GM23338 (cell line): Measurements from ENCODE around the gene CACNA2D3. TPM values are rescaled to one million over a fixed set of nuclear protein-coding genes. Genes with fewer than 3 reads are reported as not detected.

ENCODE experiments used
- ATAC-seq: fragments of 200-7000 bp; cut with Tn5 transposase; 3 replicates; pipeline ENCODE4 v1.9.1; 2020
- DNase-seq: peaks from one replicate; pipeline ENCODE4 v3.0.0-alpha.2; 2015; ENCODE audit warnings: low spot score
- H2AFZ ChIP-seq: fragments of 200-600 bp; sonication (generic); 2 replicates; pipeline ENCODE4 v1.8.0; 2016; ENCODE audit warnings: antibody characterized with exemption, mild to moderate bottlenecking, moderate library complexity
- H3F3A ChIP-seq: fragments of 200-600 bp; sonication (generic); replicated peaks from 2 replicates; pipeline ENCODE4 v1.8.0; 2017; ENCODE audit warnings: antibody characterized with exemption, mixed run types, low read depth
- H3K27ac ChIP-seq: fragments of 200-600 bp; sonication (generic); 2 replicates; pipeline ENCODE4 v1.6.1; 2016; ENCODE audit warnings: low read depth
- H3K27me3 ChIP-seq: fragments of 200-600 bp; sonication (generic); 2 replicates; pipeline ENCODE4 v1.8.0; 2016; ENCODE audit warnings: mild to moderate bottlenecking, mixed run types, moderate library complexity; ENCODE audit not compliant: insufficient read depth
- H3K36me3 ChIP-seq: fragments of 200-600 bp; sonication (generic); 2 replicates; pipeline ENCODE4 v1.8.0; 2016; ENCODE audit warnings: mild to moderate bottlenecking; ENCODE audit not compliant: insufficient read depth
- H3K4me1 ChIP-seq: fragments of 200-600 bp; sonication (generic); 2 replicates; pipeline ENCODE4 v1.8.0; 2016; ENCODE audit warnings: mild to moderate bottlenecking, moderate library complexity; ENCODE audit not compliant: insufficient read depth
- H3K4me2 ChIP-seq: fragments of 200-600 bp; sonication (generic); 2 replicates; pipeline ENCODE4 v1.7.1; 2017; ENCODE audit warnings: mixed run types
- H3K4me3 ChIP-seq: fragments of 200-600 bp; sonication (generic); 2 replicates; pipeline ENCODE4 v1.6.1; 2016; ENCODE audit warnings: mixed run types
- H3K79me2 ChIP-seq: fragments of 200-600 bp; sonication (generic); replicated peaks from 2 replicates; pipeline ENCODE4 v1.8.0; 2017; ENCODE audit warnings: mild to moderate bottlenecking; ENCODE audit not compliant: insufficient read depth
- H3K9me2 ChIP-seq: fragments of 200-600 bp; sonication (generic); 2 replicates; pipeline ENCODE4 v1.8.0; 2017; ENCODE audit not compliant: insufficient read depth
- H4K20me1 ChIP-seq: fragments of 200-600 bp; sonication (generic); replicated peaks from 2 replicates; pipeline ENCODE4 v1.8.0; 2017; ENCODE audit warnings: mild to moderate bottlenecking; ENCODE audit not compliant: insufficient read depth
- H3K27ac Mint-ChIP-seq: 2 replicates; pipeline ENCODE4 v1.8.0; 2020; ENCODE audit warnings: inconsistent platforms, mild to moderate bottlenecking, moderate library complexity, mixed read lengths
- H3K27me3 Mint-ChIP-seq: 3 replicates; pipeline ENCODE4 v1.8.0; 2022; ENCODE audit warnings: low read depth, mild to moderate bottlenecking, moderate library complexity, mixed read lengths, inconsistent platforms; ENCODE audit not compliant: insufficient read depth, poor library complexity
- H3K36me3 Mint-ChIP-seq: 3 replicates; pipeline ENCODE4 v1.8.0; 2021; ENCODE audit warnings: low read depth, mild to moderate bottlenecking, inconsistent platforms, moderate library complexity, mixed read lengths
- H3K4me1 Mint-ChIP-seq: 3 replicates; pipeline ENCODE4 v1.8.0; 2020; ENCODE audit warnings: mild to moderate bottlenecking, inconsistent platforms, mixed read lengths
- H3K4me3 Mint-ChIP-seq: 3 replicates; pipeline ENCODE4 v1.8.0; 2021; ENCODE audit warnings: moderate library complexity, mild to moderate bottlenecking, inconsistent platforms, mixed read lengths
- H3K9me3 Mint-ChIP-seq: 3 replicates; pipeline ENCODE4 v1.8.0; 2020; ENCODE audit warnings: moderate library complexity, mild to moderate bottlenecking, inconsistent platforms, mixed read lengths
- CREB1 ChIP-seq: fragments of 250-450 bp; sonication (Bioruptor Pico); IDR thresholded peaks from 2 replicates; pipeline ENCODE4 v1.5.0; 2020; ENCODE audit warnings: low read depth, mild to moderate bottlenecking, moderate library complexity
- EZH2 ChIP-seq: fragments of 200-600 bp; sonication (generic); IDR thresholded peaks from one replicate; pipeline ENCODE4 v1.8.0; 2017; ENCODE audit warnings: antibody characterized with exemption, mild to moderate bottlenecking, low read depth; ENCODE audit not compliant: unreplicated experiment
- EZH2phosphoT487 ChIP-seq: fragments of 200-600 bp; sonication (generic); IDR thresholded peaks from one replicate; pipeline ENCODE4 v1.8.1; 2018; ENCODE audit warnings: antibody characterized with exemption; ENCODE audit not compliant: unreplicated experiment
- JUNB ChIP-seq: IDR thresholded peaks from one replicate; pipeline ENCODE4 v1.6.1; 2016; ENCODE audit warnings: antibody characterized with exemption; ENCODE audit not compliant: unreplicated experiment
- NANOG ChIP-seq: IDR thresholded peaks from 2 replicates; pipeline ENCODE4 v1.6.1; 2016; ENCODE audit warnings: antibody characterized with exemption, borderline replicate concordance
- POLR2AphosphoS5 ChIP-seq: IDR thresholded peaks from 2 replicates; pipeline ENCODE4 v1.6.1; 2016; ENCODE audit warnings: antibody characterized with exemption, low read depth
- STAT1 ChIP-seq: IDR thresholded peaks from one replicate; pipeline ENCODE4 v1.6.1; 2016; ENCODE audit warnings: antibody characterized with exemption; ENCODE audit not compliant: unreplicated experiment
- ZNF114 ChIP-seq: fragments of 250-450 bp; sonication (Bioruptor Pico); IDR thresholded peaks from 2 replicates; pipeline ENCODE4 v1.5.0; 2020; ENCODE audit warnings: mild to moderate bottlenecking, moderate library complexity
- ZNF331 ChIP-seq: fragments of 250-450 bp; sonication (Bioruptor Pico); IDR thresholded peaks from 2 replicates; pipeline ENCODE4 v1.5.0; 2020; ENCODE audit warnings: low read depth, mild to moderate bottlenecking, moderate library complexity
- polyA plus RNA-seq: library from polyadenylated mRNA; unstranded; fragments of >200 nt; fragmentation: Nextera tagmentation; extraction: Ambion mirVana; gene quantifications from 2 replicates; pipeline ENCODE4 v1.2.1, GENCODE V29; 2016
- total RNA-seq: library from RNA; depleted of rRNA; stranded (reverse); fragments of >200 nt; shearing (Covaris generic); gene quantifications from 2 replicates; pipeline ENCODE4 v1.2.3, GENCODE V29; 2014
- TF ChIP-seq, protein P1 (sequence below), 2 experiments: fragments of 200-600 bp in 1 of 2; sonication (generic) in 1 of 2; conservative IDR thresholded peaks; 2 replicates each; pipeline versions ENCODE4 v1.5.1 to v1.6.1; 2016 to 2017; ENCODE audit warnings: antibody characterized with exemption in 2 of 2, low read depth in 2 of 2, mild to moderate bottlenecking in 2 of 2, moderate library complexity in 1 of 2
- TF ChIP-seq, protein P2 (sequence below): fragments of 250-450 bp; sonication (Bioruptor Pico); IDR thresholded peaks from 2 replicates; pipeline ENCODE4 v1.5.0; 2020; ENCODE audit warnings: mild to moderate bottlenecking, moderate library complexity
- TF ChIP-seq, protein P3 (sequence below): IDR thresholded peaks from 2 replicates; pipeline ENCODE4 v1.6.1; 2016; ENCODE audit warnings: antibody characterized with exemption

Gene CACNA2D3
- total and polyA plus RNA-seq, 2 experiments from 2014 or later, result 2.2 to 2.3 TPM

GRCh38 chr3:54999811-55000210, 877.5 kb downstream of the CACNA2D3 start:
- TF ChIP-seq POLR2AphosphoS5 (no peak), JUNB (no peak), CREB1 (CRISPR knock-in tag) (no peak)
- Histone ChIP-seq H3F3A (no peaks in the 10 kb centered on the region), H3K4me1 (peaks cover 12% of the 10 kb centered on the region), H3K27me3 (no peaks in the 10 kb centered on the region), H2AFZ (no peak overlapping the region; the same call in 1 of the 2 replicates), H3K4me2 (no peak overlapping the region), H3K9me2 (no peaks in the 10 kb centered on the region; the same call in 1 of the 2 replicates), H3K4me3 (no peak overlapping the region), H3K79me2 (no peaks in the 10 kb centered on the region), H4K20me1 (no peaks in the 10 kb centered on the region), H3K36me3 (no peaks in the 10 kb centered on the region), H3K27ac (no peak overlapping the region)
- Mint-ChIP-seq H3K4me1 (peaks cover 15% of the 10 kb centered on the region), H3K9me3 (no peaks in the 10 kb centered on the region), H3K27ac (peak overlapping the region; percentile 92; the same call in 1 of the 2 replicates), H3K4me3 (no peak overlapping the region), H3K36me3 (no peaks in the 10 kb centered on the region), H3K27me3 (peaks cover 2% of the 10 kb centered on the region)
- DNase-seq (no peak), ATAC-seq (no peak)

- DNase-seq (no peak), ATAC-seq (no peak)
- H3K4me1 ChIP-seq, result peaks cover 15% of the 10 kb centered on the region
- H4K20me1 ChIP-seq, result no peaks in the 10 kb centered on the region
- H3K79me2 ChIP-seq, result no peaks in the 10 kb centered on the region
- no peak overlapping the region for H3K4me2 ChIP-seq
- H3K4me1 Mint-ChIP-seq, result peaks cover 18% of the 10 kb centered on the region
- no peaks in the 10 kb centered on the region for H3K36me3 ChIP-seq
- H3K9me3 Mint-ChIP-seq, result no peaks in the 10 kb centered on the region
- no peaks in the 10 kb centered on the region; the same call in 1 of the 2 replicates for H3K9me2 ChIP-seq
- H3K27ac ChIP-seq, result no peak overlapping the region
- H3K27me3 Mint-ChIP-seq, result peaks cover 2% of the 10 kb centered on the region
- no peak overlapping the region for H2AFZ ChIP-seq
- H3K36me3 Mint-ChIP-seq, result no peaks in the 10 kb centered on the region
- no peaks in the 10 kb centered on the region for H3K27me3 ChIP-seq
- no peak overlapping the region for H3K4me3 Mint-ChIP-seq
- H3K4me3 ChIP-seq, result no peak overlapping the region
- no peaks in the 10 kb centered on the region for H3F3A ChIP-seq
- H3K27ac Mint-ChIP-seq, result no peak overlapping the region
- TF ChIP-seq STAT1 (no peak), POLR2AphosphoS5 (no peak), ZNF114 (CRISPR knock-in tag) (no peak), ZNF331 (no peak), NANOG (no peak), EZH2phosphoT487 (no peak), JUNB (no peak), EZH2 (no peak), CREB1 (CRISPR knock-in tag) (no peak)
- TF ChIP-seq, protein P1, sequence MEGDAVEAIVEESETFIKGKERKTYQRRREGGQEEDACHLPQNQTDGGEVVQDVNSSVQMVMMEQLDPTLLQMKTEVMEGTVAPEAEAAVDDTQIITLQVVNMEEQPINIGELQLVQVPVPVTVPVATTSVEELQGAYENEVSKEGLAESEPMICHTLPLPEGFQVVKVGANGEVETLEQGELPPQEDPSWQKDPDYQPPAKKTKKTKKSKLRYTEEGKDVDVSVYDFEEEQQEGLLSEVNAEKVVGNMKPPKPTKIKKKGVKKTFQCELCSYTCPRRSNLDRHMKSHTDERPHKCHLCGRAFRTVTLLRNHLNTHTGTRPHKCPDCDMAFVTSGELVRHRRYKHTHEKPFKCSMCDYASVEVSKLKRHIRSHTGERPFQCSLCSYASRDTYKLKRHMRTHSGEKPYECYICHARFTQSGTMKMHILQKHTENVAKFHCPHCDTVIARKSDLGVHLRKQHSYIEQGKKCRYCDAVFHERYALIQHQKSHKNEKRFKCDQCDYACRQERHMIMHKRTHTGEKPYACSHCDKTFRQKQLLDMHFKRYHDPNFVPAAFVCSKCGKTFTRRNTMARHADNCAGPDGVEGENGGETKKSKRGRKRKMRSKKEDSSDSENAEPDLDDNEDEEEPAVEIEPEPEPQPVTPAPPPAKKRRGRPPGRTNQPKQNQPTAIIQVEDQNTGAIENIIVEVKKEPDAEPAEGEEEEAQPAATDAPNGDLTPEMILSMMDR (conservative IDR thresholded peaks at IDR 0.05; ENCODE audit: low read depth in 2 of 2), result no peak
- TF ChIP-seq, protein P2, sequence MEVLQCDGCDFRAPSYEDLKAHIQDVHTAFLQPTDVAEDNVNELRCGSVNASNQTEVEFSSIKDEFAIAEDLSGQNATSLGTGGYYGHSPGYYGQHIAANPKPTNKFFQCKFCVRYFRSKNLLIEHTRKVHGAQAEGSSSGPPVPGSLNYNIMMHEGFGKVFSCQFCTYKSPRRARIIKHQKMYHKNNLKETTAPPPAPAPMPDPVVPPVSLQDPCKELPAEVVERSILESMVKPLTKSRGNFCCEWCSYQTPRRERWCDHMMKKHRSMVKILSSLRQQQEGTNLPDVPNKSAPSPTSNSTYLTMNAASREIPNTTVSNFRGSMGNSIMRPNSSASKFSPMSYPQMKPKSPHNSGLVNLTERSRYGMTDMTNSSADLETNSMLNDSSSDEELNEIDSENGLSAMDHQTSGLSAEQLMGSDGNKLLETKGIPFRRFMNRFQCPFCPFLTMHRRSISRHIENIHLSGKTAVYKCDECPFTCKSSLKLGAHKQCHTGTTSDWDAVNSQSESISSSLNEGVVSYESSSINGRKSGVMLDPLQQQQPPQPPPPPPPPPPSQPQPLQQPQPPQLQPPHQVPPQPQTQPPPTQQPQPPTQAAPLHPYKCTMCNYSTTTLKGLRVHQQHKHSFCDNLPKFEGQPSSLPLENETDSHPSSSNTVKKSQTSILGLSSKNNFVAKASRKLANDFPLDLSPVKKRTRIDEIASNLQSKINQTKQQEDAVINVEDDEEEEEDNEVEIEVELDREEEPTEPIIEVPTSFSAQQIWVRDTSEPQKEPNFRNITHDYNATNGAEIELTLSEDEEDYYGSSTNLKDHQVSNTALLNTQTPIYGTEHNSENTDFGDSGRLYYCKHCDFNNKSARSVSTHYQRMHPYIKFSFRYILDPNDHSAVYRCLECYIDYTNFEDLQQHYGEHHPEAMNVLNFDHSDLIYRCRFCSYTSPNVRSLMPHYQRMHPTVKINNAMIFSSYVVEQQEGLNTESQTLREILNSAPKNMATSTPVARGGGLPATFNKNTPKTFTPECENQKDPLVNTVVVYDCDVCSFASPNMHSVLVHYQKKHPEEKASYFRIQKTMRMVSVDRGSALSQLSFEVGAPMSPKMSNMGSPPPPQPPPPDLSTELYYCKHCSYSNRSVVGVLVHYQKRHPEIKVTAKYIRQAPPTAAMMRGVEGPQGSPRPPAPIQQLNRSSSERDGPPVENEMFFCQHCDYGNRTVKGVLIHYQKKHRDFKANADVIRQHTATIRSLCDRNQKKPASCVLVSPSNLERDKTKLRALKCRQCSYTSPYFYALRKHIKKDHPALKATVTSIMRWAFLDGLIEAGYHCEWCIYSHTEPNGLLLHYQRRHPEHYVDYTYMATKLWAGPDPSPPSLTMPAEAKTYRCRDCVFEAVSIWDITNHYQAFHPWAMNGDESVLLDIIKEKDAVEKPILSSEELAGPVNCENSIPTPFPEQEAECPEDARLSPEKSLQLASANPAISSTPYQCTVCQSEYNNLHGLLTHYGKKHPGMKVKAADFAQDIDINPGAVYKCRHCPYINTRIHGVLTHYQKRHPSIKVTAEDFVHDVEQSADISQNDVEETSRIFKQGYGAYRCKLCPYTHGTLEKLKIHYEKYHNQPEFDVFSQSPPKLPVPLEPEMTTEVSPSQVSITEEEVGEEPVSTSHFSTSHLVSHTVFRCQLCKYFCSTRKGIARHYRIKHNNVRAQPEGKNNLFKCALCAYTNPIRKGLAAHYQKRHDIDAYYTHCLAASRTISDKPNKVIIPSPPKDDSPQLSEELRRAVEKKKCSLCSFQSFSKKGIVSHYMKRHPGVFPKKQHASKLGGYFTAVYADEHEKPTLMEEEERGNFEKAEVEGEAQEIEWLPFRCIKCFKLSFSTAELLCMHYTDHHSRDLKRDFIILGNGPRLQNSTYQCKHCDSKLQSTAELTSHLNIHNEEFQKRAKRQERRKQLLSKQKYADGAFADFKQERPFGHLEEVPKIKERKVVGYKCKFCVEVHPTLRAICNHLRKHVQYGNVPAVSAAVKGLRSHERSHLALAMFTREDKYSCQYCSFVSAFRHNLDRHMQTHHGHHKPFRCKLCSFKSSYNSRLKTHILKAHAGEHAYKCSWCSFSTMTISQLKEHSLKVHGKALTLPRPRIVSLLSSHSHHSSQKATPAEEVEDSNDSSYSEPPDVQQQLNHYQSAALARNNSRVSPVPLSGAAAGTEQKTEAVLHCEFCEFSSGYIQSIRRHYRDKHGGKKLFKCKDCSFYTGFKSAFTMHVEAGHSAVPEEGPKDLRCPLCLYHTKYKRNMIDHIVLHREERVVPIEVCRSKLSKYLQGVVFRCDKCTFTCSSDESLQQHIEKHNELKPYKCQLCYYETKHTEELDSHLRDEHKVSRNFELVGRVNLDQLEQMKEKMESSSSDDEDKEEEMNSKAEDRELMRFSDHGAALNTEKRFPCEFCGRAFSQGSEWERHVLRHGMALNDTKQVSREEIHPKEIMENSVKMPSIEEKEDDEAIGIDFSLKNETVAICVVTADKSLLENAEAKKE (CRISPR knock-in tag), result no peak
- TF ChIP-seq, protein P3, sequence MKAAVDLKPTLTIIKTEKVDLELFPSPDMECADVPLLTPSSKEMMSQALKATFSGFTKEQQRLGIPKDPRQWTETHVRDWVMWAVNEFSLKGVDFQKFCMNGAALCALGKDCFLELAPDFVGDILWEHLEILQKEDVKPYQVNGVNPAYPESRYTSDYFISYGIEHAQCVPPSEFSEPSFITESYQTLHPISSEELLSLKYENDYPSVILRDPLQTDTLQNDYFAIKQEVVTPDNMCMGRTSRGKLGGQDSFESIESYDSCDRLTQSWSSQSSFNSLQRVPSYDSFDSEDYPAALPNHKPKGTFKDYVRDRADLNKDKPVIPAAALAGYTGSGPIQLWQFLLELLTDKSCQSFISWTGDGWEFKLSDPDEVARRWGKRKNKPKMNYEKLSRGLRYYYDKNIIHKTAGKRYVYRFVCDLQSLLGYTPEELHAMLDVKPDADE, result no peak
Measured at GRCh38 chr3:55000546-55000945, 878.2 kb downstream of the CACNA2D3 start.
